ENCODE results near the gene ARL15. TPM values are rescaled to one million over a fixed set of nuclear protein-coding genes. Genes with fewer than 3 reads are reported as not detected.

The ARL15 gene
- total and polyA plus RNA-seq, 2 donors, result 23.1 to 26.4 TPM

- Histone ChIP-seq H3K4me3 (ENCODE audit: low read length in 2 of 2) (no peak overlapping the region), H3K27ac (ENCODE audit: low read depth in 1 of 2, low read length in 1 of 2) (no peak overlapping the region), H3K27me3 (ENCODE audit: control insufficient read depth in 2 of 2, insufficient read depth in 1 of 2, low read length in 1 of 2) (no peaks in the 10 kb centered on the region), H3K36me3 (ENCODE audit: control insufficient read depth in 2 of 2, insufficient read depth in 2 of 2, low read length in 1 of 2) (no peaks in the 10 kb centered on the region), H3K9me3 (ENCODE audit: control insufficient read depth in 2 of 2, insufficient read depth in 1 of 2, low read length in 1 of 2) (no peaks in the 10 kb centered on the region), H3K4me1 (ENCODE audit: control insufficient read depth in 2 of 2, insufficient read depth in 2 of 2, low read length in 2 of 2) (no peaks in the 10 kb centered on the region)
- WGBS, result 99% methylated on average over 2 of the region's 2 CpGs
- DNase-seq (ENCODE audit: low read depth in 6 of 9, low spot score in 9 of 9), result no peak
Measured at GRCh38 chr5:54000011-54000410, 310.4 kb downstream of the ARL15 start.

GRCh38 chr5:53997736-53998627 lies 312.4 kb downstream of the ARL15 start:
- Histone ChIP-seq H3K36me3 (ENCODE audit: control insufficient read depth in 2 of 2, insufficient read depth in 2 of 2, low read length in 1 of 2) (no peaks in the 10 kb centered on the region), H3K27me3 (ENCODE audit: control insufficient read depth in 2 of 2, insufficient read depth in 1 of 2, low read length in 1 of 2) (no peaks in the 10 kb centered on the region), H3K4me3 (ENCODE audit: low read length in 2 of 2) (no peak overlapping the region), H3K9me3 (ENCODE audit: control insufficient read depth in 2 of 2, insufficient read depth in 1 of 2, low read length in 1 of 2) (no peaks in the 10 kb centered on the region), H3K4me1 (ENCODE audit: control insufficient read depth in 2 of 2, insufficient read depth in 2 of 2, low read length in 2 of 2) (no peaks in the 10 kb centered on the region), H3K27ac (ENCODE audit: low read depth in 1 of 2, low read length in 1 of 2) (no peak overlapping the region)
- DNase-seq (ENCODE audit: low read depth in 6 of 9, low spot score in 9 of 9), result no peak
- WGBS, result 98% methylated on average over 5 of the region's 5 CpGs

DNA sequence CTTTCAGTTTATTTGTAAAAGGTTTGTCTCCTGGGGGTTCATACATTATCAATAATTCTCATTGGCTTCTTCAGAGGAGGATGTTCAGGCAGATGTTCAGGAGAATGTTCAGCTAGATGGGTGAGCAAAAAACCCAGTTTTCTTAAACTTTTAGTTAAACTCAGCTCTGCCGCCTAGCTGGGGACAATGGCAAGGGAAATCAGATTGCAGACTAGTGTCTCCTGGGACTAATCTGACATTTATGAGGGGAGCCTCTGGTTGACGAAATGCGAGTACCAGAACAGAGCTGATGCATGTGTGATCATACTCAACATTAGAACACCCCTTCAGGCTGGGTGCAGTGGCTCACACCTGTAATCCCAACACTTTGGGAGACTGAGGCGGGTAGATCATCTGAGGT lies 314.4 kb downstream of the ARL15 start:
- no peak overlapping the region for H3K27ac ChIP-seq (ENCODE audit: low read depth in 1 of 2, low read length in 1 of 2)
- no peaks in the 10 kb centered on the region for H3K36me3 ChIP-seq (ENCODE audit: control insufficient read depth in 2 of 2, insufficient read depth in 2 of 2, low read length in 1 of 2)
- WGBS, result 98% methylated on average over 4 of the region's 4 CpGs
- no peaks in the 10 kb centered on the region for H3K4me1 ChIP-seq (ENCODE audit: control insufficient read depth in 2 of 2, insufficient read depth in 2 of 2, low read length in 2 of 2)
- no peak for DNase-seq (ENCODE audit: low read depth in 6 of 9, low spot score in 9 of 9)
- no peaks in the 10 kb centered on the region for H3K27me3 ChIP-seq (ENCODE audit: control insufficient read depth in 2 of 2, insufficient read depth in 1 of 2, low read length in 1 of 2)
- H3K4me3 ChIP-seq (ENCODE audit: low read length in 2 of 2), result no peak overlapping the region
- no peaks in the 10 kb centered on the region for H3K9me3 ChIP-seq (ENCODE audit: control insufficient read depth in 2 of 2, insufficient read depth in 1 of 2, low read length in 1 of 2)

- H3K36me3 ChIP-seq (ENCODE audit: control insufficient read depth in 2 of 2, insufficient read depth in 2 of 2, low read length in 1 of 2), result no peaks in the 10 kb centered on the region
- H3K27ac ChIP-seq (ENCODE audit: low read depth in 1 of 2, low read length in 1 of 2), result no peak overlapping the region
- H3K9me3 ChIP-seq (ENCODE audit: control insufficient read depth in 2 of 2, insufficient read depth in 1 of 2, low read length in 1 of 2), result no peaks in the 10 kb centered on the region
- H3K4me1 ChIP-seq (ENCODE audit: control insufficient read depth in 2 of 2, insufficient read depth in 2 of 2, low read length in 2 of 2), result no peaks in the 10 kb centered on the region
- 96% methylated on average over 2 of the region's 2 CpGs for WGBS
- H3K27me3 ChIP-seq (ENCODE audit: control insufficient read depth in 2 of 2, insufficient read depth in 1 of 2, low read length in 1 of 2), result no peaks in the 10 kb centered on the region
- DNase-seq (ENCODE audit: low read depth in 6 of 9, low spot score in 9 of 9), result no peak
- H3K4me3 ChIP-seq (ENCODE audit: low read length in 2 of 2), result no peak overlapping the region
Measured at GRCh38 chr5:53994148-53994547, 316.2 kb downstream of the ARL15 start.

- no peak overlapping the region for H3K27ac ChIP-seq (ENCODE audit: low read depth in 1 of 2, low read length in 1 of 2)
- H3K4me3 ChIP-seq (ENCODE audit: low read length in 2 of 2), result no peak overlapping the region
- DNase-seq (ENCODE audit: low read depth in 6 of 9, low spot score in 9 of 9), result no peak
- no peaks in the 10 kb centered on the region for H3K4me1 ChIP-seq (ENCODE audit: control insufficient read depth in 2 of 2, insufficient read depth in 2 of 2, low read length in 2 of 2)
- no peaks in the 10 kb centered on the region for H3K36me3 ChIP-seq (ENCODE audit: control insufficient read depth in 2 of 2, insufficient read depth in 2 of 2, low read length in 1 of 2)
- H3K9me3 ChIP-seq (ENCODE audit: control insufficient read depth in 2 of 2, insufficient read depth in 1 of 2, low read length in 1 of 2), result no peaks in the 10 kb centered on the region
- H3K27me3 ChIP-seq (ENCODE audit: control insufficient read depth in 2 of 2, insufficient read depth in 1 of 2, low read length in 1 of 2), result no peaks in the 10 kb centered on the region
- WGBS, result 98% methylated on average over 4 of the region's 4 CpGs
Measured at GRCh38 chr5:53991942-53992341, 318.4 kb downstream of the ARL15 start.

DNA sequence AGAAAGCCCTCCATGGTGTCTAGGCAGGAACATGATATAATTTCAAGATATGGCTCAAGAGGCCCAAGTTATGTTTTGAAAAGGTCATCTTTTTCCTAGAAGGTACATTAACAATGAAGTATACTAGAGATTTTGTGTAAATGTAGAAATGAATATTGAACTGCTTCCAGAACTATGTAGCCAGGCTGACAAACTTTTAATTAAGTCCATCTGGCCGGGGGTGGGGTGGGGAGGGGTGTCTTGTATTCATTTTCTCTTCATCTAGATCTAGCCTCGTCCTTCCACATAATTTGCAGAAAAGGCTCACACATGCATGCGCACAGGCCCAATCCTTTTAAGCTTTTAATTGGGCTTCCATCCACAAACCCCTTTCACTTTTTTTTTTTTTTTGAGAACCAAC lies 323.3 kb downstream of the ARL15 start:
- no peaks in the 10 kb centered on the region for H3K36me3 ChIP-seq (ENCODE audit: control insufficient read depth in 2 of 2, insufficient read depth in 2 of 2, low read length in 1 of 2)
- no peak for DNase-seq (ENCODE audit: low read depth in 6 of 9, low spot score in 9 of 9)
- no peaks in the 10 kb centered on the region for H3K27me3 ChIP-seq (ENCODE audit: control insufficient read depth in 2 of 2, insufficient read depth in 1 of 2, low read length in 1 of 2)
- no peaks in the 10 kb centered on the region for H3K9me3 ChIP-seq (ENCODE audit: control insufficient read depth in 2 of 2, insufficient read depth in 1 of 2, low read length in 1 of 2)
- no peaks in the 10 kb centered on the region for H3K4me1 ChIP-seq (ENCODE audit: control insufficient read depth in 2 of 2, insufficient read depth in 2 of 2, low read length in 2 of 2)
- no peak overlapping the region for H3K4me3 ChIP-seq (ENCODE audit: low read length in 2 of 2)
- WGBS, result 81% methylated on average over 3 of the region's 3 CpGs
- H3K27ac ChIP-seq (ENCODE audit: low read depth in 1 of 2, low read length in 1 of 2), result no peak overlapping the region

- WGBS, result 98% methylated on average over 5 of the region's 5 CpGs
- no peaks in the 10 kb centered on the region for H3K27me3 ChIP-seq (ENCODE audit: control insufficient read depth in 2 of 2, insufficient read depth in 1 of 2, low read length in 1 of 2)
- H3K4me1 ChIP-seq (ENCODE audit: control insufficient read depth in 2 of 2, insufficient read depth in 2 of 2, low read length in 2 of 2), result no peaks in the 10 kb centered on the region
- no peaks in the 10 kb centered on the region for H3K9me3 ChIP-seq (ENCODE audit: control insufficient read depth in 2 of 2, insufficient read depth in 1 of 2, low read length in 1 of 2)
- H3K36me3 ChIP-seq (ENCODE audit: control insufficient read depth in 2 of 2, insufficient read depth in 2 of 2, low read length in 1 of 2), result no peaks in the 10 kb centered on the region
- no peak overlapping the region for H3K4me3 ChIP-seq (ENCODE audit: low read length in 2 of 2)
- H3K27ac ChIP-seq (ENCODE audit: low read depth in 1 of 2, low read length in 1 of 2), result no peak overlapping the region
- DNase-seq (ENCODE audit: low read depth in 6 of 9, low spot score in 9 of 9), result no peak
Measured at GRCh38 chr5:53985796-53986195, 324.6 kb downstream of the ARL15 start.

- WGBS, result 97% methylated on average over 1 of the region's 1 CpG
- no peak for DNase-seq (ENCODE audit: low read depth in 6 of 9, low spot score in 9 of 9)
- Histone ChIP-seq H3K4me1 (ENCODE audit: control insufficient read depth in 2 of 2, insufficient read depth in 2 of 2, low read length in 2 of 2) (no peaks in the 10 kb centered on the region), H3K36me3 (ENCODE audit: control insufficient read depth in 2 of 2, insufficient read depth in 2 of 2, low read length in 1 of 2) (no peaks in the 10 kb centered on the region), H3K27ac (ENCODE audit: low read depth in 1 of 2, low read length in 1 of 2) (no peak overlapping the region), H3K27me3 (ENCODE audit: control insufficient read depth in 2 of 2, insufficient read depth in 1 of 2, low read length in 1 of 2) (no peaks in the 10 kb centered on the region), H3K9me3 (ENCODE audit: control insufficient read depth in 2 of 2, insufficient read depth in 1 of 2, low read length in 1 of 2) (no peaks in the 10 kb centered on the region), H3K4me3 (ENCODE audit: low read length in 2 of 2) (no peak overlapping the region)
Measured at GRCh38 chr5:53984971-53985370, 325.4 kb downstream of the ARL15 start.

GRCh38 chr5:53983568-53984460 lies 326.6 kb downstream of the ARL15 start:
- no peaks in the 10 kb centered on the region for H3K36me3 ChIP-seq (ENCODE audit: control insufficient read depth in 2 of 2, insufficient read depth in 2 of 2, low read length in 1 of 2)
- H3K27ac ChIP-seq (ENCODE audit: low read depth in 1 of 2, low read length in 1 of 2), result no peak overlapping the region
- H3K9me3 ChIP-seq (ENCODE audit: control insufficient read depth in 2 of 2, insufficient read depth in 1 of 2, low read length in 1 of 2), result no peaks in the 10 kb centered on the region
- no peak overlapping the region for H3K4me3 ChIP-seq (ENCODE audit: low read length in 2 of 2)
- H3K27me3 ChIP-seq (ENCODE audit: control insufficient read depth in 2 of 2, insufficient read depth in 1 of 2, low read length in 1 of 2), result no peaks in the 10 kb centered on the region
- WGBS, result 93% methylated on average over 10 of the region's 10 CpGs
- no peak for DNase-seq (ENCODE audit: low read depth in 6 of 9, low spot score in 9 of 9)
- no peaks in the 10 kb centered on the region for H3K4me1 ChIP-seq (ENCODE audit: control insufficient read depth in 2 of 2, insufficient read depth in 2 of 2, low read length in 2 of 2)

Measured in thymus (tissue), 11 donors.